ENCODE results near the gene KAZALD1.

GRCh38 chr10:101035916-101036702, 25.7 kb upstream of the KAZALD1 start:
- TF ChIP-seq TAF1 (IDR thresholded peaks at IDR 0.05; ENCODE audit: borderline replicate concordance, low read depth, low read length) (no peak), RAD21 (IDR thresholded peaks at IDR 0.05; ENCODE audit: insufficient read depth, low read depth, low read length) (no peak), ZSCAN29 (IDR thresholded peaks at IDR 0.05) (no peak), CTCF (IDR thresholded peaks at IDR 0.05 in 2 of 3, conservative IDR thresholded peaks at IDR 0.05 in 1 of 3; ENCODE audit: control insufficient read depth in 2 of 3, extremely low read depth in 1 of 3, insufficient read depth in 1 of 3, low read depth in 3 of 3, low read length in 3 of 3) (no peak), POLR2AphosphoS5 (IDR thresholded peaks at IDR 0.05; ENCODE audit: low read length) (no peak), STAT3 (IDR thresholded peaks at IDR 0.05; ENCODE audit: low read depth, low read length) (no peak), YY1 (IDR thresholded peaks at IDR 0.05; ENCODE audit: low read depth, low read length) (no peak), NR2C2 (IDR thresholded peaks at IDR 0.05; ENCODE audit: borderline replicate concordance, control insufficient read depth, insufficient read length, low read depth) (no peak), CREB1 (IDR thresholded peaks at IDR 0.05; ENCODE audit: low read depth) (no peak), ELK1 (IDR thresholded peaks at IDR 0.05; ENCODE audit: low read depth, low read length) (no peak), MAX (IDR thresholded peaks at IDR 0.05; ENCODE audit: low read depth, low read length) (no peak)
- TF ChIP-seq, protein P1, sequence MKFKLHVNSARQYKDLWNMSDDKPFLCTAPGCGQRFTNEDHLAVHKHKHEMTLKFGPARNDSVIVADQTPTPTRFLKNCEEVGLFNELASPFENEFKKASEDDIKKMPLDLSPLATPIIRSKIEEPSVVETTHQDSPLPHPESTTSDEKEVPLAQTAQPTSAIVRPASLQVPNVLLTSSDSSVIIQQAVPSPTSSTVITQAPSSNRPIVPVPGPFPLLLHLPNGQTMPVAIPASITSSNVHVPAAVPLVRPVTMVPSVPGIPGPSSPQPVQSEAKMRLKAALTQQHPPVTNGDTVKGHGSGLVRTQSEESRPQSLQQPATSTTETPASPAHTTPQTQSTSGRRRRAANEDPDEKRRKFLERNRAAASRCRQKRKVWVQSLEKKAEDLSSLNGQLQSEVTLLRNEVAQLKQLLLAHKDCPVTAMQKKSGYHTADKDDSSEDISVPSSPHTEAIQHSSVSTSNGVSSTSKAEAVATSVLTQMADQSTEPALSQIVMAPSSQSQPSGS (IDR thresholded peaks at IDR 0.05; ENCODE audit: low read length) = no peak
- TF ChIP-seq, protein P2, sequence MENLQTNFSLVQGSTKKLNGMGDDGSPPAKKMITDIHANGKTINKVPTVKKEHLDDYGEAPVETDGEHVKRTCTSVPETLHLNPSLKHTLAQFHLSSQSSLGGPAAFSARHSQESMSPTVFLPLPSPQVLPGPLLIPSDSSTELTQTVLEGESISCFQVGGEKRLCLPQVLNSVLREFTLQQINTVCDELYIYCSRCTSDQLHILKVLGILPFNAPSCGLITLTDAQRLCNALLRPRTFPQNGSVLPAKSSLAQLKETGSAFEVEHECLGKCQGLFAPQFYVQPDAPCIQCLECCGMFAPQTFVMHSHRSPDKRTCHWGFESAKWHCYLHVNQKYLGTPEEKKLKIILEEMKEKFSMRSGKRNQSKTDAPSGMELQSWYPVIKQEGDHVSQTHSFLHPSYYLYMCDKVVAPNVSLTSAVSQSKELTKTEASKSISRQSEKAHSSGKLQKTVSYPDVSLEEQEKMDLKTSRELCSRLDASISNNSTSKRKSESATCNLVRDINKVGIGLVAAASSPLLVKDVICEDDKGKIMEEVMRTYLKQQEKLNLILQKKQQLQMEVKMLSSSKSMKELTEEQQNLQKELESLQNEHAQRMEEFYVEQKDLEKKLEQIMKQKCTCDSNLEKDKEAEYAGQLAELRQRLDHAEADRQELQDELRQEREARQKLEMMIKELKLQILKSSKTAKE (IDR thresholded peaks at IDR 0.05; ENCODE audit: low read depth, poor library complexity, severe bottlenecking) = no peak
- TF ChIP-seq, protein P3, sequence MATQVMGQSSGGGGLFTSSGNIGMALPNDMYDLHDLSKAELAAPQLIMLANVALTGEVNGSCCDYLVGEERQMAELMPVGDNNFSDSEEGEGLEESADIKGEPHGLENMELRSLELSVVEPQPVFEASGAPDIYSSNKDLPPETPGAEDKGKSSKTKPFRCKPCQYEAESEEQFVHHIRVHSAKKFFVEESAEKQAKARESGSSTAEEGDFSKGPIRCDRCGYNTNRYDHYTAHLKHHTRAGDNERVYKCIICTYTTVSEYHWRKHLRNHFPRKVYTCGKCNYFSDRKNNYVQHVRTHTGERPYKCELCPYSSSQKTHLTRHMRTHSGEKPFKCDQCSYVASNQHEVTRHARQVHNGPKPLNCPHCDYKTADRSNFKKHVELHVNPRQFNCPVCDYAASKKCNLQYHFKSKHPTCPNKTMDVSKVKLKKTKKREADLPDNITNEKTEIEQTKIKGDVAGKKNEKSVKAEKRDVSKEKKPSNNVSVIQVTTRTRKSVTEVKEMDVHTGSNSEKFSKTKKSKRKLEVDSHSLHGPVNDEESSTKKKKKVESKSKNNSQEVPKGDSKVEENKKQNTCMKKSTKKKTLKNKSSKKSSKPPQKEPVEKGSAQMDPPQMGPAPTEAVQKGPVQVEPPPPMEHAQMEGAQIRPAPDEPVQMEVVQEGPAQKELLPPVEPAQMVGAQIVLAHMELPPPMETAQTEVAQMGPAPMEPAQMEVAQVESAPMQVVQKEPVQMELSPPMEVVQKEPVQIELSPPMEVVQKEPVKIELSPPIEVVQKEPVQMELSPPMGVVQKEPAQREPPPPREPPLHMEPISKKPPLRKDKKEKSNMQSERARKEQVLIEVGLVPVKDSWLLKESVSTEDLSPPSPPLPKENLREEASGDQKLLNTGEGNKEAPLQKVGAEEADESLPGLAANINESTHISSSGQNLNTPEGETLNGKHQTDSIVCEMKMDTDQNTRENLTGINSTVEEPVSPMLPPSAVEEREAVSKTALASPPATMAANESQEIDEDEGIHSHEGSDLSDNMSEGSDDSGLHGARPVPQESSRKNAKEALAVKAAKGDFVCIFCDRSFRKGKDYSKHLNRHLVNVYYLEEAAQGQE (IDR thresholded peaks at IDR 0.05; ENCODE audit: low read depth, low read length) = no peak

Data from GM12878 (cell line).